HG03520 (cell line): ENCODE results near the gene MRPL46.

Experiments used
- ATAC-seq: cut with Tn5 transposase; IDR thresholded peaks from one replicate; pipeline ENCODE4 v1.9.1; 2021; ENCODE audit warnings: mild to moderate bottlenecking, moderate library complexity; ENCODE audit not compliant: unreplicated experiment

MRPL46 gene

DNA sequence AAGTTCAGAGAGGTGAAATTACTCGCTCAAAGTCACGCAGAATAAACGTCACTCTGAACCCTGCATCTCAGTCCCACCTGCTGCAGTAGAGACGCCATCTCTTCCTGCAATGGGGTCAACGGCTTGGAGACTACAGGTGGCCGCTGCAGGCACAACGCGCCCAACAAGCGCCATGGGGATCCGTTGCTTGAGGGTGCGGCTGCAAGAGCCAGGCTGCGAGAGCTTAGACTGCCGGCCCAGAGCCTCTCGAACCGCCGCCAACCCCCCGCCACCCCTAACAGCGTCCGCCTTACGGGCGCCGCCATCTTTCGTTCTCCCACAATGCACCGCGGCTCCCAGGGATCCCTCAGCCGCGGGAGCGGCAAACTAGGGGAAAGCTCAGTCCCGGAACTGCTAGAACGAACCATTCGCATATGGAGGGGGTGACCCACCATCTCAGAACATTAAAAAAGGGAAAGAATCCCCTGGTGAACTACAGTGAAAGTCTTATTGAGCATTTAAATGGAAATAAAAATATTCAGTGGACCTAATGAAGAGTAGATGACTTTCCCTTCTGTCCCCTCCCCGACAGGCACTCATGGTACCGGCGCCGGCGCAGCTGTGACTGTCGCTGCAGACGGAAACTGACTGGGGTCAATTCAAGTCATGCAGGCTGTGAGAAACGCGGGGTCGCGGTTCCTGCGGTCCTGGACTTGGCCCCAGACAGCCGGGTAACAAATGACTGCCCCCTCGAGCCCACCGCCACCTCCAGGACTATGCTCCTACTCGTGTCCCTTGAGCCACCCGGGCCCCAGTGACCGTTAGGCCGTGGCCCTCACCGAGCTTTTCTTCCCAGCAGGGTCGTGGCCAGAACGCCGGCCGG is at the start of gene MRPL46, which contains the start of gene MRPS11:
Gene MRPL46 (minus strand): TSS at position 316 of the 862 bp plus-strand sequence. CDS start 11 bp downstream, at position 305.
Gene MRPS11 (plus strand): TSS at position 636 of the 862 bp plus-strand sequence. CDS start 10 bp downstream, at position 646.
- ATAC-seq, result peak; percentile 78

DNA sequence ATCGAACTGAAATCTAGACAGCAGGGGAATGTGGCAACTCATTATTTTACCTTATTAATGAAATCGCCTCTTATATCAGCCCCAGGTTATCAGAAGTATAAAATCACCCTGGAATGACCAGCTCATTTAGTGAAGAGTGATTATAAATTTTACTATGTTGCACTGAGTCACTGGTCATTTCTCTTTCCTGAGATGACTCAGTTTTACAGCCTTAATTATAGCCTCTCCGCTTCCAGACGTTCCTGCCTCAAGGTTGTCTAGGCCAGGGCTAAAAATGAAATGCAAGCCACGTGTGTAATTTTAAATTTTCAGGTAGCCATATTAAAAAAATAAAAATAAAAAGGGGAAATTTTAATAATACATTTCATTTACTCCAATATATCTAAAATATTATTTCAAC is 46.0 kb upstream of the MRPL46 start:
- no peak for ATAC-seq

DNA sequence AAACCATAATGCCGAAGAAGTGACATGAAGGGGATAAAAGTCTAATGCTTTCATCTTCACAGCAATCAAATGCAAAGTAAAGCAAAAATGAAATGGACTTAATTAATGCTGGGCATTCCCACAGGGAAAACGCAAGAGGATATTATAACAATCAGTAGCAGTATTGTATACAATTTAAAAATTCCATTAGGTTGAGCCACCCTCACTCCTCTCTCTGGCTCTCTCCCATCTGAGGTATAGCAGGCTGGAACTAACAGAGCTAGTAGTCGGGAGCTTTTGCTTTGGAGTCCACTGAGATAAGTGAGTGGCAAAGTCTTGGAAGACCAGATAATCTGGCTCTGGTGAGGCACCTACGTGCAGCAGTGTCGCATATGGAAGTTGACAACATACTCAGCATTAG is 45.4 kb upstream of the MRPL46 start:
- no peak for ATAC-seq

DNA sequence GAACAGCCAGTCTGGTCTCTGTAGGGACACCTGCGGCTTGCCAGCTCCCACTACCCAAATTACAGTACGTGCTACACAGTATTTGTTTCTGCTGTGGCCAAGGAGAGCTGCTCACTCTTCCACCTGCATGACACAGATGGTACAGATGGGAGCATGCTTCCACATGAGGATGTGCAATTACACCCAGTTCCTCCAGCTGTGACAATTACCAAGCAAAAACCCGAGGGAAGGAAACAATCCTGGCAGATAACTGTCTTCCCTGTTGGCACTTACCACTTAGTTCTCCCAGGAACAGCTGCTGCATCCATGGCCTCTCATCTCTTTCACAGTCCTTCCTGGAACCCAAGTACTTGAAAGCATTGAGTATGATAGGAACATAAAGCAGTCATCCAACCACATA is 44.9 kb upstream of the MRPL46 start:
- ATAC-seq, result no peak

DNA sequence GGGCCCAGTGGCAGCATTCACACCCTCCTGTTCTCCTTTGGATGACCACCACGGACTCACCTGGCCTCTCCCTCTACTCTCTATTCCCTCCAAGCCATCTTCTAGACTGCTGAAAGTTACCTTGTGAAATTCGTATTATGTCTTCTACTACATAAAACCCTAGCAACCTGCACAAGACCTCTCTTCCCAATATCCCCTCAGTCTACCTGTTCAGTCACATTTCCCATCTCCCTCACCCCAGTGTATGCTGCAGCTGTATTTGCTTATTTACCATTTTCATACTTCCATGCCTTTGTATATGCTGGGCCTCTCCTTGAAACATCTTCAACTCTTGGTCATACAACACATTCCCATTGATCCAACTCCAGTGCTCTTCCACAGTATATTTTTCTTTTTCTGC is 44.0 kb upstream of the MRPL46 start:
- no peak for ATAC-seq

DNA sequence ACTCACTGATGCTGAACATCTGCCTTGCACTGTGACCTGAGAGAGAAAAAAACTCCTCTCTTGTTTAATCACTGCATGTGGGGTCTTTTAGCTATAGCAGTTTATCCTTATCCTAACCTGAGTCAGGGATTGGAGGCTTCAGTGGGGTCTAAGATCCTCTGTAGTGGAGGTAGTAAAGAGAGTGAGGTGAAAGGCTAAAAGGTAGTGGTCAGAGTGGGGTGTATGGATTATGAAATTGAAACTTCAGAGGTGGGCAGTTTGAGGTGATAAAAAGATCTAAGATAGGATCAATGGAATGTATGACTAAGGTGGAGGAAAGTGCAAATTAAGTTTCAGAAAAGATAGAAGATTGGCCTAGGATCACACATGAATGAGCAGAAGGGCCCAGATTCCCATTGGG is 42.8 kb upstream of the MRPL46 start:
- ATAC-seq, result no peak

DNA sequence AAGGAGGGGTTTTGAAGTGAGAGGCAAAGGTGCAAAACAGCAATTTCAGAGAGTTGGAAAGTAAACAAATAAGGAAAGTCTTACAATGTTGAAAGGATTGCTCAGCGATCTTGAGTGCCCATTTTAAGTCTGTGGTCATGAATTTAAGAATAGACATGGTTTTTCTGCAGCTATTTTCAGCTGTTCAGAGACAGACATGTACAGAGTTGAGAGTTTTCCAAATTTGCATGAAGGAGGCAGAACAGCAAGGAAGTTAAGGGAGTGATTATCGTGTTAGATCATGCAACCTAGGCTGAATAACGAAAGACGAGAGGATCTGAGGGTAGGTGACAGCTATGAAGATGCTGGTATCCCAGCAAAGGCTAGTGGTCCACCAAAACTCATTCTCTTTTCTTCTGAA is 42.1 kb upstream of the MRPL46 start:
- no peak for ATAC-seq

DNA sequence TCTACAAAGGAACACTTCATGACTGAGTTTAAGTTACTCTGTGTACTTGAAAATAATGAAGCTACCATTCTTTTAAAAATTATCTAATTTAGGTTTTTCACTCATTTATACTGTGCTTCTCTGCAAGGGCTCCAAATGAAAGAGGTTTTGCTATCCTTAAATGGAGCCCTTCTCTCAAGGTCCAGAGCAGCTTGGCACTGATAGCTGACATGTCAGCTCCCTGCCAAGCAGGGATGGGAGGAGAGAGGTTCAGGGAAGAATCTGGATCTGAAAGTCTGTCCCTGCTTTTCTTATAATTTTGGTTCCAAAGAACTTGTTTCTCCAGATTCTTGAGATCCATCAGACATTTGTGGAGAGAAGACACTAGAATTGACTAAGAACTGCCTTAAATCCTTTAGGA is 39.4 kb upstream of the MRPL46 start:
- ATAC-seq, result no peak

DNA sequence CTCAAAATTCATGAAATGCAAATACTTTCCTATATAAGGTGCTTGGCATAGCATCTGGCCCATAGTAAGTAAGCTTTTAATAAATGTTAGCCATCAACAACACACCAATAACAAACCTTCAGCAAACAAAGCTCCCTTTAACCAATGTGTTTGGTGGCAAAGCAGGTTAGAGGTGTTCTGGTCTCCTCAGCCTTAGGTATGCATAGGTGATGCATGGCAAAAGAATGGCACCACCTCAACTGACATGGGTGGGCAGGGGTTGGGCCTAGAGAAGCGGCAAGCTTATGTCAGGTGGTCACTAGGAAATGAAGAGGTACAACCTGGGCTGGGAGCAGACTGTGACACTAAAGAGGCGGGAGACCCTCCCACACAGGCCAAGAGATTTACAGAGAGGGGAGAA is 38.5 kb upstream of the MRPL46 start:
- no peak for ATAC-seq

DNA sequence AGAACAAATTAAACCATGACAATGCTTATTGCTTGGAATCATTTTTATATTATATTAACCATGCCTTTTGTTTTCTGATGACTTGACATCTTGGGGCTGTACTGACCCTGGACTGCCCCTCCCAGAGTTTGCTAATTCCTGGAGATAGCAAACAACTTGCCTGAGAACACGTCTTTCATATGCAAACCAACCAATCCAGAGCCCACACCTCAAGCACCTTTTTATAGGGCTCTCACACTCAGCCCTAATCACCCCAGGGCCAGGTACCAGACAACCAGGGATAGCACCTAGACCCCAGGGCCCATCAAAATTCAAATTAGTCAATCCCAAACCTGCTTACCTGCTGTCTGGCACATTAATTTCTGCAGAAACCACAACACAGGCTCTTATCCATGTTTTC is 37.3 kb upstream of the MRPL46 start:
- no peak for ATAC-seq

DNA sequence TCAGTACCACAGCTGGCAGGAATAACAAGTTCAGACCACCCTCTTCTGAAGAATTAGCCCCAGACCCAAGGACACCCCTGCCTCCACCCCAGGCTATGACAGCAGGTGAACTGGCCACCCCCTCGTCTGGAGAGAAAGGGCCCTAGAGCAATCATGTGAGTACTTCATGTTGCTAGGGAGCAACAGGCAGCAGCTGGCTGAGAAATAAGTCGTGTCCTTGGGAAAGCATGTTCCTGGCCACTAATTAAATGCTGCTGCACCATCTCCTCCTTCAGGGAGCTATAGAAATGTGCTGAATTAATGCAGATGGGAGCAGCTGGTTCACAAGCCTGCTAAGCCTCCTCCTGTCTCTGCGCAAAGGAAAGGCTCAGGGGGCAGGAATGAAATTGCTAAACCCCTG is 31.8 kb upstream of the MRPL46 start:
- no peak for ATAC-seq

DNA sequence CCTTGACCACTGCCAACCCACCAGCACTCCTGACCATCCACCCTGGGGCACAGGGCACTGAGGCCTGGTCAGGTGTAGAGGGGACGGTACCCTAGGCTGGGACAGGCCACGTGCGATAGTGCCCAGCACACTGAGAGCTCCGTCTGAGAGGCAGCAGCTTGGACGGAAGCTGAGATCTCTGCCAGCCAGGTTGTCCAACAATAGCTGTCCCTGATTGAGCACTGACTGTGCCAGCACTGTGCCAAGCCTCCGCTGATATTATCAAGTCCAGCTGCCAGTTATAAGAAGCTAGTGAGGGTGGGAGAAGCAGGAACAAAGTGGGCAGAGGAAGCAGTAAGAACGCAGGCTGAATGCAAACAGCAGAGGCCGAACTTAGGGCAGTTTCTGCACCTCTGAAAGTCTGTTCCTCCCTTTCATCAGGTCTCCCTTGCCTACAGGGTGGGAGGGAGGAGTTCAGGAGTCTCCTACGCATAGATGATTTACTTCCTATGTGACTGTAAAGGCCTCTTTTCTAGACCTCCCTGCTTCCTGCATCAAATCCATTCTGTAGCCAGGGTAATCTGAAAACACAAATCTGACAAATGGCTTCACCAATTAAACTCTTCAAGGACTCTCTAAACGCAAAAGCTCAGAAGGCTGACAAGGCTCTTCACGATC is 30.0 kb upstream of the MRPL46 start:
- no peak for ATAC-seq

DNA sequence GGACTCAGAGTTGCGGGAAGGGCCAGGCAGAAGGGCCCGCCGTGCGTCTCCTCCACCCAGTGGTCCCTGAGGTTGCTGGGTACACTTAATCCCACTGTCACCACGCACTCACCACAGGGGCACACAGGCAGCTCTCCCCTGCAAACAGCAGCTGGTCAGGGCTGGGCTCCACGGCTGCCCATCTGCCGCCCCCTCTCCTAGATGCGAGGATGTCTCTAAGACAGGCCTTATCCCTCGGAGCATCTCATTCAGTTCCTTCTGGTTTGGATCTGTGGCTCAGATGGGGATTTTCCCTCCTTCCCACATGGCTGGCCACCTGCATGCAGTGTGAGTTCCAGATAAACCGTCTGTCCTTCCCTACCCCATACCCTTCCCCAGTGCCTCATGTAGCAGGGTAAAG is 26.7 kb upstream of the MRPL46 start:
- no peak for ATAC-seq

DNA sequence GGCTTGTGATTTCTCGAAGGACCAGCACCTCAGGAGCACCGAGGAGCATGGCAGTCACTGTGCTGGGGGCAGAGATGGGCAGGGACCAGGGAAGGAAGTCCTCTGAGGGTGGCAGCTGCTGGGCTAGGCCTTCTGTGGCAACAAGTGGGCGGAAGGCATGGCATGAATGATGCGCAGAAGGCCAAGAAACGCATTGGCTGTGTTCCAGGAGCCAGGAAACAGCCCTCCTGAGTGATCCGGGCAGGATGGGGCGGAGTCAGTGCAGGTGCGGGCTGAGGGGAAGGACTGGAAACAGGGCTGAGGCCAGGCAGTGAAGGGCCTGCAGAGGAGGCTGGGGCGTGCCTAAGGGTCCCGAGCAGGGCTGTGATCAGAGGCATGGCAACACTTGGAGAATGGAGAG is 24.0 kb upstream of the MRPL46 start:
- no peak for ATAC-seq

DNA sequence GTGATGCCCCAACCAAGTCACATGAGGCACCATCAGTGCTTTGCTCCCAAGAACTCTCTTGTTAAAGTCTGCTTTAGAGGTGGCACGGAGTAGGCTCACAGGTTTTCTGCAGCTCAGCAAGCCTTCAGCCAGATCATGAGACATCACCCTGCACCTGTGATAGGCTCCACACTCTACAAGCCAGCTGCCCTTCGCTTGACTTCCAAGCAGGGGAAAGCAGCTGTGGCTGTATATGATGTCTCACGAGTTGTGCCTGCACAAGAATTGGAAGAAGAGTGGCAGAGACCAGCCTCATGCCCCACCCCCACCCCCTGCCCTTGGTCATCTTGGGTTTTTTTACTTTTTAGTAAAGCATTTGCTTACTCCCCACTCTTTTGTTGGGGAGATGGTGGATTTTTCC is 22.8 kb upstream of the MRPL46 start:
- no peak for ATAC-seq

DNA sequence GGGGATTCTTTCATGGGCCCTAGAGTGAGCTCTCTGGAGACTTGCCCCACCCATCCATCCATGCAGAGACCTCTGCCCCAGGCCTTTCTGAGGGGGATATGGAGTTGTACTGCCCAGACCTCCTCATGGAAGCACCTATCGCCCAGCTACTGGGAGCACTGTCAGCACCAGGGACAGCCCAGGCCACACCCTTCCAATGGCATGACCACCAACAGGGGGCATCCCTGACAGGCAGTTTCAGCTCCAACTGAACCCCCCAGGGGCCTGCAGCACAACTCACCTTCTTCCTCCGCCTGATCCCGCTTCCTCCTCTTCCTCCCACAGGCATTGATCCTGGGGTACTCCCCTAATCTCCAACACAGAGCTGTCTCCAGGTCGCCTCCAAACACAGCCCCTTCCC is 22.1 kb upstream of the MRPL46 start:
- no peak for ATAC-seq

DNA sequence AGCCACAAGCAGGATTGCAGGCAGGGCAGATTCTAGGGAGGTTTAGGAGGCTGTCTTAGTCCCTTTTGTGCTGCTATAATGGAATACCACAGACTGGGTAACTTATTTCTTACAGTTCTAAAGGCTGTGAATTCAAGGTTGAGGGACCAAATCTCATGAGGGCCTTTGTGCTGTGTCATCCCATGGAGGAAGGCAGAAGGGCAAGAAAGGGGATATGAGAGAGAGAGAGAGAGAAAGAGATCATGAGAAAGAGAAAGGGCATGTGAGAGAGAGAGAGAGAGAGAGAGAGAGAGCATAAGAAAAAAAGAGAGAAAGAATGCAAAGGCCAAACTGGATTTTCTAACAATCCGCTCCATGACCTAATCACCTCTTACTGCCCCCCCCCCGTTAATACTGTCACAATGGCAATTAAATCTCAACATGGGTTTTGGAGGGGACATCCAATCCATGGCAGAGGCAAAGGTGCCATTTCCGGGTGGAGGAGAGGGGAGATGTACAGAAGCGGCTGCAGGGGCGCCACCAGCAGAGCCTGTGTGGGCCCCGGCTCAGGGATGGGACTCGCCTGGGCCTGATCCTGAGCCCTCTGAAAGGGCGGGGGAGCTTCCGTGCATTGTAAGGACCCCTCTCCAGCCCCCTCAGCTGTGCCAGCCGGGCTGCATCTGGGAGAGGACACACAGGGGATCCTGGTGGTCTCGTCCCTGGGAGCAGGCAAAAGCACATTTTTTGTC is 20.8 kb upstream of the MRPL46 start:
- ATAC-seq, result no peak

DNA sequence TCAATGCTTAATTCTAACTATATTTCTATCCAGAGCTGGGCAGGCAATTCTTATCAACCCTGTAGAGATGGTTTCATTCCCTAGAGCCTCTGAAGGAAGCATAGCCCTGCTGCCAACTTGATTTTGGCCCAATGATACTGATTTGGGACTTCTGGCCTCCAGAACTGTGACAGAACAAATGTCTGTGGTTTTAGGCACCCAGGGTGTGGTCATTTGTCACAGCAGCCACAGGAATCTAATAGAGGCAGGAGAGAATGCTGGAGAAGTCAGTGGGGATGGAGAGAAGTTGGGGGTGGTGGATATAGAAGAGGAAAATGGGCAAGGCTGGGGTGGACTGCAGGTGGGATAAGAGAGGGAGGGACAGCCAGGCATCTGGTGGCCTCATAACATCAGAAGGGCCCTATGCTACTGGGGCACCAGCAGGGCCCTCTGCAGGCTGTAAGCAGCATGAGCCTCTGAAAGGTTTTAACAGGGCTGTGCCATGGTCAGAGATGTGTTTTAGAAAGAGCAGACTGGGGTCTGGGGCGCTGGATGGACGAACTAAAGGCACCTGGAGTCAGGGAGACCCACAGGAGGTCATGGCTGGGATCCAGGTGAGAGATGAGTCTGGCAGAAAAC is 20.1 kb upstream of the MRPL46 start:
- no peak for ATAC-seq

DNA sequence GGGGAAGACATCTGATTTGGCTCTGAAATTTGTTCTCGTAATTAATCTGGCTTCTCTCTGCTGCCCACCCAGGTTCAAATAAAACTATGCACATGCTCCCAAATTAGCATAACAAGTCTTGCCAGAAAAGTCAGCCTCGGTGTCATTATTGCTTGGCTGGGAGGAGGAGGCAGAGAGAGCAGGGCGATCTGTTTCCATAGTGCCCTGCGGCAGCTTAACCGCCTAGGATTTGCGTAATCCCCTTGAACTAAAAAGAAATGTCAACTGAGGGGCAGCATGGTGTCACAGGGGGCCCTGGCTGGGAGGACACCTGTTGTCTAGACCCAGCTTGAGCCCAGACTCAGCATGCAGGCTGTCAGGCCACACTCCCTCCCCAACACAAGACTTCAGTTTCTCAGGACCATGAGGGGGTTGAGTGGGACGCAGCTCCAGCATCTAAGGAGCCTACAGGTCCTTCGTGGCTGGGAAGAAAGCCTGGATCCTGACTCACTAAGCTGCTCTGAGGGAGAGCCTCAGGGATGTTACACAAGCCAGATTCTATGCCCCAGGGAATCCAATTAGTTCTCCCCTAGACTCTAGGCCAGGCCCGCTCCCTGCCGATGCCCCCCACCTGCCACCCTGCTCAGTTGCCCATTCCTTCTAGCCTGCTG is 17.6 kb upstream of the MRPL46 start:
- ATAC-seq, result no peak

DNA sequence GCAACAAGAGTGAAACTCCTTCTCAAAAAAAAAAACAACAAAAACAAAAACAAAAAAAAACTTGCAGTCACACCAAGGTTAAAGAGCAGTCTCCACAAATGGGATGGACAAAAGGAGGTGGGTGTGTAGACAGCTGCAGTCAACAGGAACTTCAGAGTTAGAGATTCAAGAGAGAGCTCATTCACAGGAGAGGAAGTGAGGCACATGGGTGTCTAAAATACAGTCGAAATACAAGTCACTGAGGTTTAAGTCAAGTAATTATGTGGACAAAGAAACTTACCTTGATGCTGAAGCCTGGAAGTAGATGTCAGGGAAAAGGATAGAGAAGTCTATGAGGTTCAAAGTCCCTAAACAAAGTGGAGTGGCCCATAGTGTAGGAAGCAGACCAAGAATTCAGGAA is 15.1 kb upstream of the MRPL46 start:
- ATAC-seq, result no peak

DNA sequence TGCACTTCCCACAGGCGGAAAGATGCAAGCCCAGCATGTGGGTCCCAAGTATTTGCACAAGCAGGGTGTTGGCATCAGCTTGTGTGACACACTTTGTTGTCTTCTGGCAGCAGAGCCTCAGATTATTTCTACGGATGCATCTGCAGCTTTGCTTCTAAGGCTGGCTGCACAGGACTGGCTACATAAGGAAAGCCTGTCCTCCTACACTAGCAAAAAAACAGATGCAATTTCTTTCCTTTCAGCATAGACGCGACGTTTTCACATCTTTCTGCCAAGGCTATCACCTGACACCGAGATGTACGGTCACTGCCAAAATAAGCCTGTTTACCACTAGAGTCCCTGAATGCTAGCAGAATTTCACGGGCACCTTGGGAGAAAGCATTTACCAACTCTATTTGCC is 13.8 kb upstream of the MRPL46 start:
- ATAC-seq, result no peak
